Neural cell (in vitro differentiated cells): Measurements from ENCODE around the gene MUCL1. TPM values are rescaled to one million over a fixed set of nuclear protein-coding genes. Genes with fewer than 3 reads are reported as not detected.

Experiments used
- H2AFZ ChIP-seq: fragments of 200-600, 300-800 bp; sonication (generic), shearing (Covaris generic); 2 replicates; pipeline ENCODE4 v1.6.0; 2014; ENCODE audit warnings: low read depth, mild to moderate bottlenecking, antibody characterized with exemption, low read length, moderate library complexity
- H3F3A ChIP-seq: fragments of 200-600 bp; shearing (Covaris generic); 2 replicates; pipeline ENCODE4 v1.6.1; 2016; ENCODE audit warnings: mild to moderate bottlenecking, moderate library complexity, mixed read lengths, antibody characterized with exemption, low read length; ENCODE audit not compliant: insufficient read depth, poor library complexity, severe bottlenecking
- H3K27ac ChIP-seq: fragments of 200-600, 300-800 bp; sonication (generic), shearing (Covaris generic); 2 replicates; pipeline ENCODE4 v1.5.1; 2014; ENCODE audit warnings: mild to moderate bottlenecking, low read length, moderate library complexity
- H3K27me3 ChIP-seq: fragments of 300-800, 200-600 bp; sonication (generic), shearing (Covaris generic); 2 replicates; pipeline ENCODE4 v1.6.0; 2014; ENCODE audit warnings: mild to moderate bottlenecking, low read depth, low read length, moderate library complexity; ENCODE audit not compliant: insufficient read depth
- H3K36me3 ChIP-seq: fragments of 300-800, 200-600 bp; sonication (generic), shearing (Covaris generic); 2 replicates; pipeline ENCODE4 v1.5.1; 2014; ENCODE audit warnings: mild to moderate bottlenecking, antibody characterized with exemption, low read length, moderate library complexity; ENCODE audit not compliant: insufficient read depth
- H3K4me2 ChIP-seq: fragments of 300-800, 200-600 bp; sonication (generic), shearing (Covaris generic); 2 replicates; pipeline ENCODE4 v1.6.0; 2014; ENCODE audit warnings: mild to moderate bottlenecking, low read length
- H3K4me3 ChIP-seq: fragments of 300-800, 200-600 bp; sonication (generic), shearing (Covaris generic); 2 replicates; pipeline ENCODE4 v1.5.1; 2014; ENCODE audit warnings: mild to moderate bottlenecking, low read length, moderate library complexity
- H3K79me2 ChIP-seq: fragments of 200-600 bp; shearing (Covaris generic); replicated peaks from 2 replicates; pipeline ENCODE4 v1.6.0; 2014; ENCODE audit warnings: mild to moderate bottlenecking, low read length, moderate library complexity; ENCODE audit not compliant: insufficient read depth
- H3K9ac ChIP-seq: fragments of 300-800, 200-600 bp; sonication (generic), shearing (Covaris generic); 2 replicates; pipeline ENCODE4 v1.6.1; 2016; ENCODE audit warnings: mild to moderate bottlenecking, low read length, mixed read lengths
- H3K9me2 ChIP-seq: fragments of 200-600 bp; shearing (Covaris generic); 2 replicates; pipeline ENCODE4 v1.6.1; 2016; ENCODE audit warnings: mild to moderate bottlenecking, low read length, mixed read lengths; ENCODE audit not compliant: insufficient read depth
- H3K9me3 ChIP-seq: fragments of 200-600, 300-800 bp; sonication (generic), shearing (Covaris generic); 2 replicates; pipeline ENCODE4 v1.6.1; 2016; ENCODE audit warnings: mild to moderate bottlenecking, mixed run types, low read length, moderate library complexity, mixed read lengths
- H4K20me1 ChIP-seq: fragments of 200-600 bp; shearing (Covaris generic); 2 replicates; pipeline ENCODE4 v1.6.1; 2016; ENCODE audit warnings: mild to moderate bottlenecking, mixed run types; ENCODE audit not compliant: insufficient read depth
- EP300 ChIP-seq: fragments of 450-650 bp; conservative IDR thresholded peaks from 2 replicates; pipeline ENCODE4 v1.6.1; 2014; ENCODE audit warnings: antibody characterized with exemption, mild to moderate bottlenecking, moderate library complexity; ENCODE audit not compliant: poor library complexity, severe bottlenecking
- EZH2 ChIP-seq: fragments of 200-600, 300-800 bp; shearing (Covaris generic), sonication (generic); IDR thresholded peaks from 2 replicates; pipeline ENCODE4 v1.6.1; 2014; ENCODE audit warnings: antibody characterized with exemption, low read length, borderline replicate concordance, mild to moderate bottlenecking; ENCODE audit not compliant: insufficient read depth, poor library complexity, severe bottlenecking
- MXI1 ChIP-seq: fragments of 450-650 bp; conservative IDR thresholded peaks from 2 replicates; pipeline ENCODE4 v1.6.1; 2014; ENCODE audit warnings: antibody characterized with exemption, mild to moderate bottlenecking; ENCODE audit not compliant: poor library complexity, severe bottlenecking
- POLR2AphosphoS5 ChIP-seq: IDR thresholded peaks from 2 replicates; pipeline ENCODE4 v1.6.1; 2012
- RAD21 ChIP-seq: fragments of 450-650 bp; conservative IDR thresholded peaks from 2 replicates; pipeline ENCODE4 v1.6.1; 2014; ENCODE audit warnings: antibody characterized with exemption, mild to moderate bottlenecking, moderate library complexity
- SMC3 ChIP-seq: fragments of 450-650 bp; conservative IDR thresholded peaks from 2 replicates; pipeline ENCODE4 v1.6.1; 2014; ENCODE audit warnings: antibody characterized with exemption, mild to moderate bottlenecking, moderate library complexity; ENCODE audit not compliant: poor library complexity
- TAF1 ChIP-seq: IDR thresholded peaks from 2 replicates; pipeline ENCODE4 v1.6.1; 2012; ENCODE audit warnings: low read depth
- polyA plus RNA-seq: library from polyadenylated mRNA; depleted of rRNA; stranded (reverse); fragments of >200 nt; gene quantifications from 2 replicates; pipeline ENCODE4 v1.2.3, GENCODE V29; 2014
- TF ChIP-seq, protein P1 (sequence below): fragments of 450-650 bp; IDR thresholded peaks from 2 replicates; pipeline ENCODE4 v1.5.1; 2014; ENCODE audit warnings: antibody characterized with exemption, mild to moderate bottlenecking, moderate library complexity; ENCODE audit not compliant: poor library complexity, severe bottlenecking
- TF ChIP-seq, protein P2 (sequence below): IDR thresholded peaks from 2 replicates; pipeline ENCODE4 v1.6.1; 2012; ENCODE audit warnings: borderline replicate concordance

MUCL1 gene
- polyA plus RNA-seq, 1 donor from 2014 or later = not detected

DNA sequence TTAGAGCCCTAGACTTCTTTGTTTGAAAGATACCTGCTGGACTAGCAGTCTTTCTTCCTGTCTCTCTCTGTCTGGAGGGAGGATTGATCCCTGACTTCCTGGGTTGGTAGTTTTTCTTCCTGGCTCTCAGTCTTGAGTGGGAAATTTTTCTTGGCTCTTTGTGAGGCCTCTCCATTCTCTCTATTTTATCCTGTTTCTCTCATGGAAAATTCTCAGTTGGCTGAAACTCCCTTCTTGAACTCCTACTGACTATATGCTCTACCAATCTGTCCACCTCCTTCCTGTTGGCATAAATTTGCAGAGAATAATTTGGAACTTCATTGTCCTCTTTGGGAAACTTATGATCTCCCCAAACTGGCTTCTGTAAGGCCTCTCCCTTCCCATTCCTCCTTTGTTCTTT is 24.1 kb upstream of the MUCL1 start:
- no peak overlapping the region for H3K4me2 ChIP-seq
- no peak for TF ChIP-seq POLR2AphosphoS5
- no peak for TF ChIP-seq SMC3
- no peak for TF ChIP-seq TAF1
- no peak for TF ChIP-seq MXI1
- TF ChIP-seq, protein P1, sequence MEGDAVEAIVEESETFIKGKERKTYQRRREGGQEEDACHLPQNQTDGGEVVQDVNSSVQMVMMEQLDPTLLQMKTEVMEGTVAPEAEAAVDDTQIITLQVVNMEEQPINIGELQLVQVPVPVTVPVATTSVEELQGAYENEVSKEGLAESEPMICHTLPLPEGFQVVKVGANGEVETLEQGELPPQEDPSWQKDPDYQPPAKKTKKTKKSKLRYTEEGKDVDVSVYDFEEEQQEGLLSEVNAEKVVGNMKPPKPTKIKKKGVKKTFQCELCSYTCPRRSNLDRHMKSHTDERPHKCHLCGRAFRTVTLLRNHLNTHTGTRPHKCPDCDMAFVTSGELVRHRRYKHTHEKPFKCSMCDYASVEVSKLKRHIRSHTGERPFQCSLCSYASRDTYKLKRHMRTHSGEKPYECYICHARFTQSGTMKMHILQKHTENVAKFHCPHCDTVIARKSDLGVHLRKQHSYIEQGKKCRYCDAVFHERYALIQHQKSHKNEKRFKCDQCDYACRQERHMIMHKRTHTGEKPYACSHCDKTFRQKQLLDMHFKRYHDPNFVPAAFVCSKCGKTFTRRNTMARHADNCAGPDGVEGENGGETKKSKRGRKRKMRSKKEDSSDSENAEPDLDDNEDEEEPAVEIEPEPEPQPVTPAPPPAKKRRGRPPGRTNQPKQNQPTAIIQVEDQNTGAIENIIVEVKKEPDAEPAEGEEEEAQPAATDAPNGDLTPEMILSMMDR = no peak
- TF ChIP-seq EP300 = no peak
- no peak for TF ChIP-seq EZH2
- no peak for TF ChIP-seq RAD21
- TF ChIP-seq, protein P2, sequence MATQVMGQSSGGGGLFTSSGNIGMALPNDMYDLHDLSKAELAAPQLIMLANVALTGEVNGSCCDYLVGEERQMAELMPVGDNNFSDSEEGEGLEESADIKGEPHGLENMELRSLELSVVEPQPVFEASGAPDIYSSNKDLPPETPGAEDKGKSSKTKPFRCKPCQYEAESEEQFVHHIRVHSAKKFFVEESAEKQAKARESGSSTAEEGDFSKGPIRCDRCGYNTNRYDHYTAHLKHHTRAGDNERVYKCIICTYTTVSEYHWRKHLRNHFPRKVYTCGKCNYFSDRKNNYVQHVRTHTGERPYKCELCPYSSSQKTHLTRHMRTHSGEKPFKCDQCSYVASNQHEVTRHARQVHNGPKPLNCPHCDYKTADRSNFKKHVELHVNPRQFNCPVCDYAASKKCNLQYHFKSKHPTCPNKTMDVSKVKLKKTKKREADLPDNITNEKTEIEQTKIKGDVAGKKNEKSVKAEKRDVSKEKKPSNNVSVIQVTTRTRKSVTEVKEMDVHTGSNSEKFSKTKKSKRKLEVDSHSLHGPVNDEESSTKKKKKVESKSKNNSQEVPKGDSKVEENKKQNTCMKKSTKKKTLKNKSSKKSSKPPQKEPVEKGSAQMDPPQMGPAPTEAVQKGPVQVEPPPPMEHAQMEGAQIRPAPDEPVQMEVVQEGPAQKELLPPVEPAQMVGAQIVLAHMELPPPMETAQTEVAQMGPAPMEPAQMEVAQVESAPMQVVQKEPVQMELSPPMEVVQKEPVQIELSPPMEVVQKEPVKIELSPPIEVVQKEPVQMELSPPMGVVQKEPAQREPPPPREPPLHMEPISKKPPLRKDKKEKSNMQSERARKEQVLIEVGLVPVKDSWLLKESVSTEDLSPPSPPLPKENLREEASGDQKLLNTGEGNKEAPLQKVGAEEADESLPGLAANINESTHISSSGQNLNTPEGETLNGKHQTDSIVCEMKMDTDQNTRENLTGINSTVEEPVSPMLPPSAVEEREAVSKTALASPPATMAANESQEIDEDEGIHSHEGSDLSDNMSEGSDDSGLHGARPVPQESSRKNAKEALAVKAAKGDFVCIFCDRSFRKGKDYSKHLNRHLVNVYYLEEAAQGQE = no peak
- no peaks in the 10 kb centered on the region for H3K36me3 ChIP-seq
- H3K9me3 ChIP-seq = no peaks in the 10 kb centered on the region
- no peak overlapping the region for H3K9ac ChIP-seq
- H2AFZ ChIP-seq = no peak overlapping the region
- H3K9me2 ChIP-seq = no peaks in the 10 kb centered on the region
- H3K79me2 ChIP-seq = no peaks in the 10 kb centered on the region
- H3K27me3 ChIP-seq = no peaks in the 10 kb centered on the region
- no peaks in the 10 kb centered on the region for H4K20me1 ChIP-seq
- H3K4me3 ChIP-seq = no peak overlapping the region
- H3K27ac ChIP-seq = no peak overlapping the region
- H3F3A ChIP-seq = no peaks in the 10 kb centered on the region

DNA sequence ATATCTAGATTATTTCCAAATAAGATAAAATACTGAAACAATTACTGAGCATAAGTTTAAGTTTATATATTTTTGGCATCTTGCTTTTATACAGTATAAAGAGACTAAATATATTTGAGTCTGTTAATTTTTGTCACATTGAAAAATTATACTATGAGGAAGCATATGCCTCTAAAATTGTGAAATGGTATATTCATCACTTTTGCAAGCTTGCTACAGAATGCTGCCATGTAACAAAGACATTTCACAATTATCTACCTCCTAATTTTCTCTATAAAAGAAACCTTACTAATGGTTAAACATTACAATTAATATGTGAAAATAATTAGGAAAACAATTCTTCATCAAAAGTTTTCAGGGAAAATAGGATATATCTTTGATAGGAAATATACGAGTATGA is 22.7 kb upstream of the MUCL1 start:
- Histone ChIP-seq H3K9me2 (no peaks in the 10 kb centered on the region), H3K79me2 (no peaks in the 10 kb centered on the region), H3K27ac (no peak overlapping the region), H4K20me1 (no peaks in the 10 kb centered on the region), H3K27me3 (no peaks in the 10 kb centered on the region), H2AFZ (no peak overlapping the region), H3K9me3 (no peaks in the 10 kb centered on the region), H3F3A (no peaks in the 10 kb centered on the region), H3K9ac (no peak overlapping the region), H3K36me3 (no peaks in the 10 kb centered on the region), H3K4me3 (no peak overlapping the region), H3K4me2 (no peak overlapping the region)
- TF ChIP-seq, protein P2 = no peak
- TF ChIP-seq, protein P1 = no peak
- TF ChIP-seq POLR2AphosphoS5 = no peak
- TF ChIP-seq EP300 = no peak
- no peak for TF ChIP-seq EZH2
- TF ChIP-seq TAF1 = no peak
- no peak for TF ChIP-seq SMC3
- no peak for TF ChIP-seq RAD21
- TF ChIP-seq MXI1 = no peak
